Endothelial cell of umbilical vein (primary cell): ENCODE measurements around the gene GCAT. TPM values are rescaled to one million over a fixed set of nuclear protein-coding genes. Genes with fewer than 3 reads are reported as not detected.

Source experiments
- BruUV-seq: library from RNA; stranded (reverse); fragments of 400-500 nt; replicated peaks from 2 replicates; lab custom pipeline; 2021; lab: Mats Ljungman, UMichigan
- CTCF ChIA-PET: fragments of 300-600, 350-600 bp; sonication (Branson Sonifier 250); formaldehyde crosslinking; loops from one replicate; lab custom pipeline; 2021; ENCODE audit warnings: antibody characterized with exemption, inconsistent platforms; lab: Charles Lee
- POLR2A ChIA-PET: fragments of 300-600, 350-600 bp; sonication (Branson Sonifier 250); formaldehyde crosslinking; loops from one replicate; lab custom pipeline; 2021; ENCODE audit warnings: antibody characterized with exemption, inconsistent platforms; lab: Charles Lee
- DNase-seq: peaks from one replicate; pipeline ENCODE4 v3.0.0-alpha.2; 2011; ENCODE audit warnings: low read depth, low spot score
- FAIRE-seq: peaks from 2 replicates; lab custom pipeline; 2011; peaks lifted over from hg19 to GRCh38; lab: Jason Lieb, UNC
- H2AFZ ChIP-seq: 2 replicates; pipeline ENCODE4 v1.6.0; 2012; ENCODE audit warnings: low read depth, low read length, control low read depth, inconsistent platforms
- H3K27ac ChIP-seq: 2 replicates; pipeline ENCODE4 v1.5.1; 2011; ENCODE audit warnings: low read depth, mild to moderate bottlenecking, control low read depth, low read length, moderate library complexity; ENCODE audit not compliant: insufficient read depth
- H3K27me3 ChIP-seq, 2 experiments: 2 replicates each; pipeline versions ENCODE4 v1.6.0 to v1.6.1; 2011; ENCODE audit warnings: low read length in 2 of 2, mixed read lengths in 1 of 2; ENCODE audit not compliant: control insufficient read depth in 2 of 2, insufficient read depth in 2 of 2
- H3K36me3 ChIP-seq, 2 experiments: 2 replicates in 1 of 2; 3 replicates in 1 of 2; pipeline ENCODE4 v1.5.1; 2011; ENCODE audit warnings: low read length in 2 of 2, mild to moderate bottlenecking in 1 of 2, moderate library complexity in 1 of 2; ENCODE audit not compliant: control insufficient read depth in 2 of 2, insufficient read depth in 2 of 2; ENCODE audit errors: extremely low read depth in 1 of 2
- H3K4me1 ChIP-seq: 3 replicates; pipeline ENCODE4 v1.5.1; 2011; ENCODE audit warnings: mild to moderate bottlenecking, low read length; ENCODE audit not compliant: control insufficient read depth, insufficient read depth; ENCODE audit errors: extremely low read depth
- H3K4me2 ChIP-seq: 2 replicates; pipeline ENCODE4 v1.6.1; 2011; ENCODE audit warnings: low read length, control low read depth, mixed read lengths; ENCODE audit not compliant: insufficient read depth
- H3K4me3 ChIP-seq, 3 experiments: fragments of 200-600 bp in 1 of 3; sonication (generic), shearing (Covaris generic) in 1 of 3; replicated peaks in 1 of 3; 2 replicates each; pipeline ENCODE4 v1.5.1; 2011 to 2016; ENCODE audit warnings: control low read depth in 3 of 3, low read length in 3 of 3, mild to moderate bottlenecking in 2 of 3, inconsistent platforms in 1 of 3, low read depth in 1 of 3, moderate library complexity in 1 of 3; ENCODE audit not compliant: insufficient read depth in 1 of 3
- H3K79me2 ChIP-seq: 2 replicates; pipeline ENCODE4 v1.6.0; 2012; ENCODE audit warnings: low read length, inconsistent platforms; ENCODE audit not compliant: control insufficient read depth, insufficient read depth
- H3K9ac ChIP-seq: replicated peaks from 2 replicates; pipeline ENCODE3; 2011; ENCODE audit warnings: low read length, control low read depth; ENCODE audit not compliant: insufficient read depth; ENCODE audit errors: extremely low read depth
- H3K9me1 ChIP-seq: replicated peaks from 3 replicates; pipeline ENCODE4 v1.6.0; 2011; ENCODE audit warnings: mild to moderate bottlenecking, low read length; ENCODE audit not compliant: control insufficient read depth, insufficient read depth; ENCODE audit errors: extremely low read depth
- H3K9me3 ChIP-seq: replicated peaks from 2 replicates; pipeline ENCODE4 v1.5.1; 2012; ENCODE audit warnings: low read length, inconsistent platforms; ENCODE audit not compliant: control insufficient read depth, insufficient read depth
- H4K20me1 ChIP-seq: replicated peaks from 2 replicates; pipeline ENCODE3; 2011; ENCODE audit warnings: mild to moderate bottlenecking, low read length; ENCODE audit not compliant: control insufficient read depth, insufficient read depth; ENCODE audit errors: extremely low read depth
- EZH2 ChIP-seq: IDR thresholded peaks from 2 replicates; pipeline ENCODE4 v1.6.1; 2012; ENCODE audit warnings: borderline replicate concordance, low read depth, mild to moderate bottlenecking, moderate library complexity, low read length, inconsistent platforms; ENCODE audit not compliant: severe bottlenecking
- FOS ChIP-seq: IDR thresholded peaks from 2 replicates; pipeline ENCODE4 v1.6.1; 2011; ENCODE audit warnings: mild to moderate bottlenecking, low read length, moderate library complexity, borderline replicate concordance; ENCODE audit not compliant: insufficient read depth
- GATA2 ChIP-seq: IDR thresholded peaks from 2 replicates; pipeline ENCODE4 v1.7.0; 2011; ENCODE audit warnings: low read depth, mild to moderate bottlenecking, moderate library complexity, mixed read lengths, low read length; ENCODE audit not compliant: insufficient read length, insufficient read depth
- JUN ChIP-seq: IDR thresholded peaks from 2 replicates; pipeline ENCODE4 v1.6.1; 2011; ENCODE audit warnings: borderline replicate concordance, low read depth; ENCODE audit not compliant: insufficient read length, insufficient read depth
- MYC ChIP-seq: IDR thresholded peaks from one replicate; pipeline ENCODE4 v1.6.1; 2011; ENCODE audit warnings: mild to moderate bottlenecking, low read depth, low read length
- POLR2A ChIP-seq: IDR thresholded peaks from 2 replicates; pipeline ENCODE4 v1.6.1; 2012; ENCODE audit warnings: low read depth, mild to moderate bottlenecking, control low read depth, low read length
- POLR2AphosphoS5 ChIP-seq: IDR thresholded peaks from 2 replicates; pipeline ENCODE4 v1.6.1; 2012; ENCODE audit warnings: low read depth, mild to moderate bottlenecking, control low read depth, low read length, moderate library complexity; ENCODE audit not compliant: insufficient read depth
- dilution Hi-C: fragments of 300-500 bp; cut with MboI; formaldehyde crosslinking; loops from one replicate; pipeline ENCODE4 v1.15.0; 2019; ENCODE audit warnings: low sequenced_read_pairs; ENCODE audit not compliant: extremely low pct_ligation_motif_present
- intact Hi-C: fragments of 100-400 bp; cut with micrococcal nuclease; formaldehyde crosslinking; loops from one replicate; pipeline ENCODE4 v1.10.0; 2022
- polyA plus RNA-seq, 4 experiments: library from polyadenylated mRNA; depleted of rRNA in 3 of 4; stranded (reverse) in 3 of 4; unstranded in 1 of 4; fragments of >200 nt; gene quantifications; 2 replicates each; pipeline versions ENCODE4 v1.2.1 to v1.2.3, GENCODE V29; 2011 to 2012; ENCODE audit warnings: missing spikeins in 1 of 4
- total RNA-seq: library from RNA; stranded (reverse); gene quantifications from 2 replicates; pipeline ENCODE4 v1.2.3, GENCODE V29; 2021
- TF ChIP-seq, protein P1 (sequence below), 2 donors: IDR thresholded peaks; 1 replicate in 1 of 2; 2 replicates in 1 of 2; pipeline ENCODE4 v1.5.1; 2011; ENCODE audit warnings: low read length in 2 of 2, mild to moderate bottlenecking in 2 of 2, moderate library complexity in 2 of 2, control low read depth in 1 of 2, inconsistent platforms in 1 of 2, low read depth in 1 of 2; ENCODE audit not compliant: insufficient read depth in 1 of 2; ENCODE audit errors: extremely low read depth in 1 of 2
- TF ChIP-seq, protein P2 (sequence below): IDR thresholded peaks from 2 replicates; pipeline ENCODE4 v1.6.1; 2011; ENCODE audit not compliant: insufficient read depth, insufficient read length

The GCAT gene
- total and polyA plus RNA-seq, 2 donors (not counting 3 experiments of a cell fraction or from before 2014, with no cell fraction given): 19.7 TPM

DNA sequence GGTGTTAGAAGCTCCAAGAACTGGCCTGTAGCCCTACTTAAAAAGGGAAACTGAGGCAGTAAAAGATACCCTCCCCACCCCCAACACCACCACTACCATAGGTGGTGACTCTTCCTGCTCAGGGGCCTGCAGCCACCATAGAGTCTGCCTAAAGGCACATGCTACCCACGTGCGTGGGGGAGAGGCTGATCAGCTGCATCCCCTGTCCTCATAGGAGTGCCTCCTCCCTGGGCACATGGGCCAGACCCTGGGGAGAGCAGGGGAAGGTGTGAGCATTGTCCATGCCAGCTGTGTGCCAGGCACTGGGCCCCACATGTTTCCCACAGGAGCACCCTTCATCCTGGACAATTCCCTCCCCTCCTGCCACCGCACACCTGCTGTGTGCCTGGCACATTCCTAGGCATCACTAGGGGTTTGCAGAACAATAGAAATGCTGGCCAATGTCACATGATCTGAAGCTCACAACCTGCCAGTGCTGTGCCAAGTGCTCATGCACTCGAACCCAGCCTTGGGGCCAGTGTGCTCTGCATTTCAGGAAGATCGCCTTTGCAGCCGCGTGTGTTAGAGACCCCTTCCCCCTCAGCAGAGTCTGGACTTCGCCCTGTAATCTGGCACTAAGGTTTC lies 41.7 kb upstream of the GCAT start:
- TF ChIP-seq GATA2 (no peak), POLR2AphosphoS5 (no peak), MYC (no peak), EZH2 (no peak), JUN (no peak), POLR2A (no peak), FOS (no peak)
- TF ChIP-seq, protein P1, sequence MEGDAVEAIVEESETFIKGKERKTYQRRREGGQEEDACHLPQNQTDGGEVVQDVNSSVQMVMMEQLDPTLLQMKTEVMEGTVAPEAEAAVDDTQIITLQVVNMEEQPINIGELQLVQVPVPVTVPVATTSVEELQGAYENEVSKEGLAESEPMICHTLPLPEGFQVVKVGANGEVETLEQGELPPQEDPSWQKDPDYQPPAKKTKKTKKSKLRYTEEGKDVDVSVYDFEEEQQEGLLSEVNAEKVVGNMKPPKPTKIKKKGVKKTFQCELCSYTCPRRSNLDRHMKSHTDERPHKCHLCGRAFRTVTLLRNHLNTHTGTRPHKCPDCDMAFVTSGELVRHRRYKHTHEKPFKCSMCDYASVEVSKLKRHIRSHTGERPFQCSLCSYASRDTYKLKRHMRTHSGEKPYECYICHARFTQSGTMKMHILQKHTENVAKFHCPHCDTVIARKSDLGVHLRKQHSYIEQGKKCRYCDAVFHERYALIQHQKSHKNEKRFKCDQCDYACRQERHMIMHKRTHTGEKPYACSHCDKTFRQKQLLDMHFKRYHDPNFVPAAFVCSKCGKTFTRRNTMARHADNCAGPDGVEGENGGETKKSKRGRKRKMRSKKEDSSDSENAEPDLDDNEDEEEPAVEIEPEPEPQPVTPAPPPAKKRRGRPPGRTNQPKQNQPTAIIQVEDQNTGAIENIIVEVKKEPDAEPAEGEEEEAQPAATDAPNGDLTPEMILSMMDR (IDR thresholded peaks at IDR 0.05; ENCODE audit: extremely low read depth in 1 of 2, insufficient read depth in 1 of 2, low read depth in 1 of 2, low read length in 2 of 2): no peak
- TF ChIP-seq, protein P2, sequence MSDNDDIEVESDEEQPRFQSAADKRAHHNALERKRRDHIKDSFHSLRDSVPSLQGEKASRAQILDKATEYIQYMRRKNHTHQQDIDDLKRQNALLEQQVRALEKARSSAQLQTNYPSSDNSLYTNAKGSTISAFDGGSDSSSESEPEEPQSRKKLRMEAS: no peak
- Histone ChIP-seq H3K4me1 (no peaks in the 10 kb centered on the region), H3K9me3 (no peaks in the 10 kb centered on the region), H2AFZ (no peak overlapping the region), H3K27ac (no peak overlapping the region), H3K36me3 (peaks cover 8 to 46% of the 10 kb centered on the region in 2 experiments), H3K27me3 (no peaks in the 10 kb centered on the region), H3K4me3 (no peak overlapping the region), H3K9me1 (no peaks in the 10 kb centered on the region), H4K20me1 (no peaks in the 10 kb centered on the region), H3K4me2 (no peak overlapping the region), H3K79me2 (no peaks in the 10 kb centered on the region), H3K9ac (no peak overlapping the region)
- CTCF ChIA-PET: interaction anchor here (4.1 kb wide), 1 partner anchor 123 kb away, joined by 19 read pairs; no protein-coding TSS in a partner anchor
- no peak for DNase-seq
- no TSS peak for BruUV-seq
- no peak for FAIRE-seq
- intact Hi-C loops (no loop called here), dilution Hi-C loops (no loop called here)
- POLR2A ChIA-PET: no interaction called here
